ENCODE results near the gene GARIN6.

Gene GARIN6

GRCh38 chr12:99648183-99648582, 630 bp downstream of the GARIN6 start:
- in situ Hi-C loops (cut with HindIII; ENCODE audit: low pct_ligation_motif_present, low sequenced_read_pairs): no loop called here
- DNase-seq: no peak
- H3K4me3 ChIP-seq (ENCODE audit: low read depth, low read length): no peak overlapping the region
- no peaks in the 10 kb centered on the region for H3K27me3 ChIP-seq (replicated peaks)
- TF ChIP-seq, protein P1, sequence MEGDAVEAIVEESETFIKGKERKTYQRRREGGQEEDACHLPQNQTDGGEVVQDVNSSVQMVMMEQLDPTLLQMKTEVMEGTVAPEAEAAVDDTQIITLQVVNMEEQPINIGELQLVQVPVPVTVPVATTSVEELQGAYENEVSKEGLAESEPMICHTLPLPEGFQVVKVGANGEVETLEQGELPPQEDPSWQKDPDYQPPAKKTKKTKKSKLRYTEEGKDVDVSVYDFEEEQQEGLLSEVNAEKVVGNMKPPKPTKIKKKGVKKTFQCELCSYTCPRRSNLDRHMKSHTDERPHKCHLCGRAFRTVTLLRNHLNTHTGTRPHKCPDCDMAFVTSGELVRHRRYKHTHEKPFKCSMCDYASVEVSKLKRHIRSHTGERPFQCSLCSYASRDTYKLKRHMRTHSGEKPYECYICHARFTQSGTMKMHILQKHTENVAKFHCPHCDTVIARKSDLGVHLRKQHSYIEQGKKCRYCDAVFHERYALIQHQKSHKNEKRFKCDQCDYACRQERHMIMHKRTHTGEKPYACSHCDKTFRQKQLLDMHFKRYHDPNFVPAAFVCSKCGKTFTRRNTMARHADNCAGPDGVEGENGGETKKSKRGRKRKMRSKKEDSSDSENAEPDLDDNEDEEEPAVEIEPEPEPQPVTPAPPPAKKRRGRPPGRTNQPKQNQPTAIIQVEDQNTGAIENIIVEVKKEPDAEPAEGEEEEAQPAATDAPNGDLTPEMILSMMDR (IDR thresholded peaks at IDR 0.05; ENCODE audit: low read depth, low read length, missing control alignments): no peak
- no peak overlapping the region for H3K27ac ChIP-seq
- no peaks in the 10 kb centered on the region for H3K36me3 ChIP-seq (replicated peaks)

DNA sequence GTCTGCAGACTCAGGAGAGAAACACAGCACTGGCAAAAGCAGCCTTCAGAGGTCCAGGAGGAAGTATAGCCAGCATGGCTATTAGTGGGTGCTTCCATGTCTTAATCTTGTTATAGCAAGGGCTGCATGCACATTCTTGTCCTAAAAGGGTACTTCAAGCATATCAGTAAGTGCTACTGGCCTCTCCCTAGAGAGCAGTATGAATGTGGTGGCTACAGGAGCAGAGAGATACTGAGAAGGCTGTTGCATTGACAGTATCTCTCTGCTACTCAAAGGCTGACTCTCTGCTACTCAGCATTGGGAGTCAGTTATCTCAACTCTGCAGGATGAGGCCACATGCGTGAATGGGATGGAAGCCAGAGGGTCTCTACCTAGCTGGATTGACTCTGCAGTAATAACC, 2.0 kb downstream of the GARIN6 start:
- TF ChIP-seq, protein P1 (IDR thresholded peaks at IDR 0.05; ENCODE audit: low read depth, low read length, missing control alignments): no peak
- in situ Hi-C loops (cut with HindIII; ENCODE audit: low pct_ligation_motif_present, low sequenced_read_pairs): no loop called here
- no peaks in the 10 kb centered on the region for H3K27me3 ChIP-seq (replicated peaks)
- no peak overlapping the region for H3K4me3 ChIP-seq (ENCODE audit: low read depth, low read length)
- H3K36me3 ChIP-seq (replicated peaks): no peaks in the 10 kb centered on the region
- DNase-seq: no peak
- H3K27ac ChIP-seq: no peak overlapping the region

DNA sequence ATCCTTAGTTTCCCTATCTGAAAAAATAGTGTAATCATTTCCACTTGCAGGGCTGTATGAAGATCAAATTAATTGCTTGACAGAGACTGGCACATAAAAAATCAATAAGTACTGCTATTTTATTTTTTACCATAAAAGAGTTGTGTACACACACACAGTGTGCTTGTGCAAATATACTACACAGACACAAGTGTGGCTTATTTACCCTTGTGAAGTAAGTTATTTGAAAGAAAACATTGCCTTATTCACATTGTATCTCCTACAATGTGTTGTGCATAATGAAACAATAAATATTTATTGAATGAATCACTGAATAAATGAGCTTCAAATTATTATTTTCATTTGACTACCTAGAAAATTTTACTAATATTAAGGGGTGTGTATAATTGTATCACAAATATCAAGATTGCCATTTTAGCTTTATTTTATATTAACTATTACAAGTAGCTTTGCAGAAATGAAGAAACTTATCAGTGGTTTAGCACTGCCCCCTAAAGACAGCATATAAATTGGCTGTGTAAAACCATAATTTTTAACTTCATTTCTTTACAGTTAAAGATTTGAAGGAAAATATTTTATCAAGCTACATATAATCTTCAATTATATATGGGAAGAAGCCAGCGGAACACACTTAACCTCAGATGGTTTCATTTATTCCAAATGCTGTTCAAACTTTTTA, 11.3 kb downstream of the GARIN6 start:
- Histone ChIP-seq H3K36me3 (replicated peaks) (no peaks in the 10 kb centered on the region), H3K27me3 (replicated peaks) (no peaks in the 10 kb centered on the region), H3K27ac (no peak overlapping the region), H3K4me3 (ENCODE audit: low read depth, low read length) (no peak overlapping the region)
- no peak for DNase-seq
- in situ Hi-C loops (cut with HindIII; ENCODE audit: low pct_ligation_motif_present, low sequenced_read_pairs): no loop called here
- TF ChIP-seq, protein P1 (IDR thresholded peaks at IDR 0.05; ENCODE audit: low read depth, low read length, missing control alignments): no peak

GRCh38 chr12:99670635-99671034, 23.1 kb downstream of the GARIN6 start:
- Histone ChIP-seq H3K4me3 (ENCODE audit: low read depth, low read length) (no peak overlapping the region), H3K27me3 (replicated peaks) (no peaks in the 10 kb centered on the region), H3K27ac (no peak overlapping the region), H3K36me3 (replicated peaks) (no peaks in the 10 kb centered on the region)
- no peak for DNase-seq
- in situ Hi-C loops (cut with HindIII; ENCODE audit: low pct_ligation_motif_present, low sequenced_read_pairs): no loop called here
- TF ChIP-seq, protein P1 (IDR thresholded peaks at IDR 0.05; ENCODE audit: low read depth, low read length, missing control alignments): no peak

DNA sequence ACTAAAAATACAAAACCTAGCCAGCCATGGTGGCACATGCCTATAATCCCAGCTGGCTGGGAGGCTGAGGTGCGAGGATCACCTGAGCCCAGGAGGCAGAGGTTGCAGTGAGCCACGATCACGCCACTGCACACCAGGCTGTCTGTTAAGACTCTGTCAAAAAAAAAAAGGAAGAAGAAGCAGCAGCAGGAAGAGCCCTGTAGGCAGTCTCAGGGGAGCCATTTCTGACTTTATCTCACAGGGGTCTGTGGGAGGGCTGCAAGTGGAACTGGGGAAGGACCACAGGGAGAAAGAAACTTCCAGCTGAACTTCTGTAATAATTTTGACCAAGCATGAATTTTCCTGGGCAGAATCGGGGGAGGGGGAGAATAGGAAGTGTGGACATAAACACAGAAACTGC, 32.7 kb downstream of the GARIN6 start:
- Histone ChIP-seq H3K27ac (no peak overlapping the region), H3K4me3 (ENCODE audit: low read depth, low read length) (no peak overlapping the region), H3K27me3 (replicated peaks) (no peaks in the 10 kb centered on the region), H3K36me3 (replicated peaks) (no peaks in the 10 kb centered on the region)
- DNase-seq: no peak
- TF ChIP-seq, protein P1 (IDR thresholded peaks at IDR 0.05; ENCODE audit: low read depth, low read length, missing control alignments): no peak
- in situ Hi-C loops (cut with HindIII; ENCODE audit: low pct_ligation_motif_present, low sequenced_read_pairs): no loop called here

GRCh38 chr12:99686142-99686541, 38.6 kb downstream of the GARIN6 start:
- H3K4me3 ChIP-seq (ENCODE audit: low read depth, low read length): no peak overlapping the region
- no peaks in the 10 kb centered on the region for H3K27me3 ChIP-seq (replicated peaks)
- TF ChIP-seq, protein P1 (IDR thresholded peaks at IDR 0.05; ENCODE audit: low read depth, low read length, missing control alignments): no peak
- in situ Hi-C loops (cut with HindIII; ENCODE audit: low pct_ligation_motif_present, low sequenced_read_pairs): no loop called here
- DNase-seq: no peak
- H3K27ac ChIP-seq: no peak overlapping the region
- no peaks in the 10 kb centered on the region for H3K36me3 ChIP-seq (replicated peaks)
